ENCODE data around the gene ATPAF1.

GRCh38 chr1:46601257-46602007, 66.7 kb downstream of the ATPAF1 start:
- TF ChIP-seq EZH2phosphoT487 (IDR thresholded peaks at IDR 0.05; ENCODE audit: insufficient read depth, low read depth) = no peak
- no peak for TF ChIP-seq EZH2 (IDR thresholded peaks at IDR 0.05; ENCODE audit: insufficient read depth, poor library complexity, severe bottlenecking)

All from GM23248 (cell line).